Measurements from ENCODE around the gene AKAP11.

Gene AKAP11

DNA sequence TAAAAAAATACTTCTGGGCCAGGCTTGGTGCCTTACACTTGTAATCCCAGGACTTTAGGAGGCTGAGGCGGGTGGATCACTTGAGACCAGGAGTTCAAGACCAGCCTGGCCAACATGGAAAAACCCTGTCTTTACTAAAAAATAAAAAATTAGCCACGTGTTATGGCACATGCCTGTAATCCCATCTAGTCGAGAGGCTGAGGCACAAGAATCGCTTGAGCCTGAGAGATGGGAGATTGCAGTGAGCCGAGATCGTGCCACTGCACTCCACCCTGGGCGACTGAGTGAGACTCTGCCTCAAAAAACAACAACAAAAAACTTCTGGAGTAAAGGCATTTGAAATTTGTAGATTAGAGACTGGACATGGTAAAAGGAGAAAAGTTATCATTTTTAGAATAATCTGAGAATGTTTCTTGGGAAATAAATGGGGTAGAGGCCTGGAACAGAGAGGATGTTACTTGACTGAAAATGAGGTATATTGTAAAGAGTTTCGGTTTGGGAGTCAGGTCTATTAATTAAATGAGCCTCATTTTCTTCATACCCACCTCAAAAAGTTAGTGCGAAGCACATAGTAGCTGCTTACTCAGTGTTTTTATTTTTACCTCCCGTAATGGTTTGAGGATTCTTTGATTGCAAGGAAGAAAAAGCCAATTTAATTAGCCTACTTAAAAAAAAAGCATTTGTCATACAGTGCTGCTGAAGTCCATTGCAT, 2.6 kb downstream of the AKAP11 start:
- no peak for DNase-seq

DNA sequence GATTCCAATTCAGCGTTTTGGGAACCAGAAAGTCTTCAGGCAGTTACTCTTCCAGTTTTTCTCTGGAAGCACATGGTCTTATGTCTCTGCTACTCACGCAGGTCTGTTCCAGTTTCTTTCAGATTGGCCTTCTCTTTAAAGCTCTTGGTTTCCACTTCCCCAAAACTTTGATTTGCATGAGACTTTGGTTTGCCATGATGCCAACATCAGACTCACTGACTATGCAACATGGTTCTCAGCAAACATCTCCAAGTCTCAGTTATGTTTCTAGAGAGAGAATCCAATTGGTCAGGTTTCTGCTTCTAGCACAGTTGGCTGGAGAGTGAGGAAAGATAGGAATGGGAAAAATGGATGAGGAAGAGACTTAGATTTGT, 3.1 kb downstream of the AKAP11 start:
- DNase-seq: peak; percentile 18

- DNase-seq: peak; percentile 72
Measured at GRCh38 chr13:42275506-42275905, 3.6 kb downstream of the AKAP11 start.

DNA sequence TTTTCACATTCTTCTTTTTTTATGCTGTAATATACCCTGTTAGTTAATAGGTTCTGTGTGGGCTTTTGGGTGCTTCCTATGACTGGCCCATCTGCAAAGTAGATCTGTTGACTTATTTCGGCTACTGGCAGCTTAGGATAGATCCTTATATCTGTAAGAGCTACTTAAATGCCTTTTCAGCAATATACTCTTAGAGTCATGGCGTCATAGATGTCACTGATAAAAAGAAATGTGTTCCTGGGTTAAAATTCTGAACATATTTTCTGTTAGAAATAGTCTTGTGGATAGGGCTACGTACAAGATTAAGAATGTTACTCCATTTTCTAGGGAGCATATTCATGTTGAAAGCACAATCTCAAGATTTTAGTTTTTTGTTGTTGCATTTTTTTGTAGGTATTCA, 4.7 kb downstream of the AKAP11 start:
- peak; percentile 22 for DNase-seq

GRCh38 chr13:42277618-42278276, 5.8 kb downstream of the AKAP11 start:
- peak; percentile 46 for DNase-seq

GRCh38 chr13:42279080-42279479, 7.1 kb downstream of the AKAP11 start:
- DNase-seq: peak; percentile 41

DNA sequence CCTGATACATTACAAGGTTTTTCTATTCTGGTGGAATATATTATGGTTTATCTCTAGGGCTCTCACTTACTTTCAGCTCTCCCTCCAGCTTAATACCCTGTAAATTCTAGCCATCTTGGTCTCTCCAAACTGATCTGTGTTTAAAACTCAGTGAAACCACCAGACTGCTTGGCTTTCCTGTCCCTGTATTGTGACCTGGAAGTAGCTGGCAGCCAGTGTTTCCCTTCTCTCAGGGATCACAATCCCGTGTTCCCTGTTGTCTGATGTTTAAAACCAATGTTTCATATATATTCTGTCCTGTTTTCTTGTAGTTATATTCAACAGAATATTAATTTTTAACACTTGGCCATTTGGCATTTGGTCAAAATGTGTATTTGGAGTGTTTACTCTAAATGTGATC, 8.0 kb downstream of the AKAP11 start:
- DNase-seq: no peak

DNA sequence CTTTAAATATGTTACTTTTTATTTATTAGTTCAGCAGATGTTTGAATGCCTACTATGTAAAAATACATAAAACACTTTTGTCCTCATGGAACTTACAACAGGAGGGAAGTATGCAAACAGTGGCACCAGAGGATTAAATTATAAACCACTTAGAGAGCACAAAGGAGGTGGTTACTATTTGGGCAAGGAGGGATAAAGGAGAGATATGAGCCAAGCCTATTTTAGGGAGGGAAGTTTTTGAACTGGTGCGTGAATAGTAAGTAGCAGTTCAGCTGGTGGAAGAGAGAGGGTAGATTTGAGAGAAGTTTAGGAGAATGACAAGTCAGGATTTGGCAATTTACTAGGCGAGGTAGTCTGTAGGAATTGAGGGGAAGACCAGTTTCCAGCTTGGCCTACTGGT, 8.6 kb downstream of the AKAP11 start:
- no peak for DNase-seq

GRCh38 chr13:42283574-42283973, 11.6 kb downstream of the AKAP11 start:
- DNase-seq: no peak

GRCh38 chr13:42284068-42284467, 12.1 kb downstream of the AKAP11 start:
- DNase-seq: peak; percentile 33

DNA sequence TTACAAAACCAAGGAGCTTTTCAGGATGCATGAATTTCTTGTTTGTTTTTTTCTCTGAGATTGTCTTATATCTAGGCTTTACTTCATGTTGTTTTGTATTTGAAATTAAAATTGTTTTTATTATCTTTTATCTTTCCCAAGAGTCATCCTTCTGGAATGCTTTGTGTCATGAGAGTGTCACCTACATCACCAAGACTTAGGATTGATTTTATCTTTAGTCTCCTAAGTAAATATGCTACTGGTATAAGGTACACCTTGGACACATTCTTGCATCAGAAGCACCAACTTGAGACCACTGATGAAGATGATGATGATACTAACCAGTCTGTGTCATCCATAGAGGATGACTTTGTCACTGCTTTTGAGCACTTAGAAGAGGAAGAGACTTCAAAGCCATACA, 26.4 kb downstream of the AKAP11 start:
- no peak for DNase-seq

GRCh38 chr13:42305503-42305902, 33.6 kb downstream of the AKAP11 start:
- no peak for DNase-seq

GRCh38 chr13:42307461-42307860, 35.5 kb downstream of the AKAP11 start:
- no peak for DNase-seq

GRCh38 chr13:42312817-42313431, 41.0 kb downstream of the AKAP11 start:
- no peak for DNase-seq

DNA sequence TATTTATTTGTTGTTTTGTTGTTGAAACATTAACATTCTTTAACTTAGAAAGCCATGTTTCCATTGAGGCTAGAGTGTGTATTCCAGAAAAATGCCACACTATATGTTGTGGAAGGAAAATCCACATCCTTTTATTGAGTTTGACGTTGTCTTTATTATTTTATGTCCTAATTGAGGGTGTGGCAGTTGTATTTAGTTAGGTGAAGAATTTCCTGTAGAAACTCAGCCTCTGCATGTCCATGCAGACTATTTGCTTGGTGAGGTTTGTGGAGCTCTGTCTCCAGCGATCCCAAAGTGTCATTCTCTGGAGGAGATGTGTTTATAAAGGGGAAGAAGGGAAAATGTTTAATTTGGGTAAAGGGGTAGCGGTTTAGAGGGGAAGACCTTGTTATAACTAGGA, 46.6 kb downstream of the AKAP11 start:
- DNase-seq: no peak

DNA sequence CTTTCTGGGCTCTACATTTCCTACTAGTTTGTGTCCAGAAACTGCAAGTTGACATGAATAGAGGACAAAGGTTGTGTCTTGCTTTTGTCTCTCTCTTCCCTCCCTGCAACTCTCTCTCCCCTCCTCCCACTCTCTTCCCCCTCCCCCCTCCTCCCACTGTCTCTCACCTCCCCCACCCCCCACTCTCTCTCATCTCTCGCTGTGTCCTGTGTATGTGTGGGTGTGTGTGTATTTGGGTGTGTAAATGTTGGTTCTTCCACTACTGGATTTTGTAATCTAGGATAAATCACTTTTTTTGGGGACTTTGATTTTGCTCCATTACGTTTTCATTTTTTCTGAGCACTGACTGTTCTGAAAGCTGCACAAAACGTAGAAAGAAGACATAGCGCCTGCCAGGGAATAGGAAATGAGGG, 48.4 kb downstream of the AKAP11 start:
- DNase-seq: no peak

- no peak for DNase-seq
Measured at GRCh38 chr13:42322806-42323205, 50.9 kb downstream of the AKAP11 start.

- no peak for DNase-seq
Measured at GRCh38 chr13:42324704-42325103, 52.8 kb downstream of the AKAP11 start.

DNA sequence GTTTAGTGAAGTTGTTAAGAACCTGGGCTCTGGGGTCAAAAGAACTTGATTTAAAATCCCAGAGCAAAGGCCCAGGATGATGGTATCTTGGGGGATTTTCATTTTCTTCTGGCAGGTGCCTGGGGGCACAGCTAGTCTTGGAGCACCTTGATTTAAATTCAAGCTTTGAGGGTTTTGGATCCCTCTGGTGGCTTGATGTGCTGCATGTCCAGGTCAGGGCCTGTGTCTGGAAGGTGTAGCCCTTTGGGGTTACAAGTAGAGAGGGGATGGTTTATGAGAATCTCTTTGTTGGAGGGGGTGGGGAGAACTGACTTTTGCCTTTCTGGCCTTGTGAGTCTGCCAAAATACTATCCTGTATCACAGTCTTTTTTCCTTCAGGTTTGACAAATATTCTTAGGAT, 55.8 kb downstream of the AKAP11 start:
- no peak for DNase-seq

DNA sequence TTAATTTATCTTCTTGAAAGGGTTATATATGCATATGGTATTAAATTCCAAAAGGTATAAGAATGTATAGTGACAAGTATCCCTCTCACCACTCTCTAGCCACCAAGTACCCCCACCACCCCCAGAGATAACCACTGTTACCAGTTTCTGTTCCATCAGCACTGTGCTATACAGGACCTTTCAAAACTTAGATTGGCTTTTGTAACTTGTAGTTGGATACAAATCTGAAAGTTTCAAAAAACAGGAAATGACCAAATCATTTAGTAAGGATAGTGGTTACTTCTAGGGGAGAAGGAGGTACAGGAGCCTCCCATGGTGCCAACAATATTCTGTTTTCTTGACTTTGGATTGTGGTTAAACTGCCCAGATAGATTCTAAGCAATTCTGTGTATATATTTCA, 56.7 kb downstream of the AKAP11 start:
- peak; percentile 32 for DNase-seq

DNA sequence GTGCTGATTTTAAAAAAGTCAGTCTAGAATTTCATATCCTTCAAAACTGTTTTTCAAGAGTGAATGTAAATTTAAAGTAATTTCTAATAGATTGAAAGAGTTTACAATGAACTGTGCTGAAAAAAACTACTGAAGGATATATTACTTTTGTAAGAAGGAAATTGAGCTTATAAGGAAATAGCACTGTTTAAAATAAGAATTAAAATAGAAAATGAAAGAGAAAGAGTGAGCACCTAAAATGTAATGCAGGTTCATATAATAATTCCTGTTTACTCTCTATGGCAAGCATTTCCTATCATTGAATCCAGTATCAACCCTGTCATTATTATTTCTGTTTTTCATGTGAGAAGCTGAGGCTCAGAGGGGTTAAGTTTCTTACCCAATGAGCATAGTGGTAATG, 57.3 kb downstream of the AKAP11 start:
- DNase-seq: no peak

DNA sequence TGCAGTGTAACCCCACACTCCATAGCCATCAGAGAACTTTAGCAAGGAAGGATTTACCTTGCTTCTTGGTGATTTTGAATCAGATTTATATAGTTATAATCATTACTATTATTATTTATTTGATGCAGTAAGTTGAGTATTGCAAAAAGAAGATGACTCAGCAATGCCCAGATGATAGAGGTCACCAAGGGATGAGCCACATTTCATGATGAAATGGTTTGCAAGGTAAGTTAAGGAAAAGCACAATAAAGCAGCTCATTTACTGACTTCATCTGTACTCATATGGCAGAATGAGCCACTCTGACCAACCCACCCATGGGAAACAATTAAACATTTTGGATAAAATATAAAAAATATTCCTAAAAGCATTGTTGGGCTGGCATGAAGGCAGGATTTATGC, 59.1 kb downstream of the AKAP11 start:
- DNase-seq: no peak

GRCh38 chr13:42333613-42334328, 61.8 kb downstream of the AKAP11 start:
- peak; percentile 51 for DNase-seq

GRCh38 chr13:42334329-42334706, 62.4 kb downstream of the AKAP11 start:
- DNase-seq: no peak
